Keratinocyte (primary cell): ENCODE measurements around the gene NPAS3. TPM values are rescaled to one million over a fixed set of nuclear protein-coding genes. Genes with fewer than 3 reads are reported as not detected.

Experiments used
- DNase-seq: peaks from one replicate; pipeline ENCODE4 v3.0.0-alpha.2; 2011; ENCODE audit warnings: low read depth, missing footprints, low spot score
- FAIRE-seq: peaks from 2 replicates; lab custom pipeline; 2011; peaks lifted over from hg19 to GRCh38; lab: Jason Lieb, UNC
- H2AFZ ChIP-seq: 2 replicates; pipeline ENCODE4 v1.6.0; 2012; ENCODE audit warnings: low read length, control low read depth, inconsistent platforms; ENCODE audit not compliant: control insufficient read depth
- H3K27ac ChIP-seq: 2 replicates; pipeline ENCODE4 v1.5.1; 2011; ENCODE audit warnings: low read length; ENCODE audit not compliant: control insufficient read depth, insufficient read depth
- H3K27me3 ChIP-seq: 3 replicates; pipeline ENCODE4 v1.6.0; 2011; ENCODE audit warnings: low read length; ENCODE audit not compliant: control insufficient read depth, insufficient read depth; ENCODE audit errors: extremely low read depth
- H3K36me3 ChIP-seq, 2 experiments: 2 replicates in 1 of 2; 3 replicates in 1 of 2; pipeline ENCODE4 v1.5.1; 2011; ENCODE audit warnings: low read length in 2 of 2, mild to moderate bottlenecking in 1 of 2; ENCODE audit not compliant: control insufficient read depth in 2 of 2, insufficient read depth in 2 of 2; ENCODE audit errors: extremely low read depth in 1 of 2
- H3K4me1 ChIP-seq: 3 replicates; pipeline ENCODE4 v1.5.1; 2011; ENCODE audit warnings: low read length; ENCODE audit not compliant: control insufficient read depth, insufficient read depth; ENCODE audit errors: extremely low read depth
- H3K4me2 ChIP-seq: 3 replicates; pipeline ENCODE4 v1.6.0; 2011; ENCODE audit warnings: low read depth, low read length; ENCODE audit not compliant: control insufficient read depth, insufficient read depth; ENCODE audit errors: extremely low read depth
- H3K4me3 ChIP-seq, 3 experiments: fragments of 200-600 bp in 1 of 3; sonication (generic) in 1 of 3; 2 replicates in 2 of 3; 3 replicates in 1 of 3; pipeline ENCODE4 v1.5.1; 2011 to 2016; ENCODE audit warnings: low read length in 3 of 3, mild to moderate bottlenecking in 3 of 3, control low read depth in 2 of 3, inconsistent platforms in 1 of 3, low read depth in 1 of 3, mixed read lengths in 1 of 3, mixed run types in 1 of 3, moderate library complexity in 1 of 3; ENCODE audit not compliant: control insufficient read depth in 2 of 3, insufficient read depth in 2 of 3; ENCODE audit errors: extremely low read depth in 1 of 3
- H3K79me2 ChIP-seq: 2 replicates; pipeline ENCODE4 v1.6.0; 2012; ENCODE audit warnings: low read length; ENCODE audit not compliant: control insufficient read depth, insufficient read depth
- H3K9ac ChIP-seq: 3 replicates; pipeline ENCODE4 v1.6.0; 2011; ENCODE audit warnings: low read length; ENCODE audit not compliant: control insufficient read depth, insufficient read depth; ENCODE audit errors: extremely low read depth
- H3K9me1 ChIP-seq: 3 replicates; pipeline ENCODE4 v1.6.0; 2011; ENCODE audit warnings: low read length; ENCODE audit not compliant: control insufficient read depth, insufficient read depth; ENCODE audit errors: extremely low read depth
- H3K9me3 ChIP-seq: 2 replicates; pipeline ENCODE4 v1.5.1; 2012; ENCODE audit warnings: low read depth, low read length; ENCODE audit not compliant: control insufficient read depth
- H4K20me1 ChIP-seq: 3 replicates; pipeline ENCODE4 v1.6.0; 2011; ENCODE audit warnings: low read length; ENCODE audit not compliant: control insufficient read depth, insufficient read depth; ENCODE audit errors: extremely low read depth
- CTCF ChIP-seq, 3 experiments: IDR thresholded peaks in 1 of 3; conservative IDR thresholded peaks in 1 of 3; optimal IDR thresholded peaks in 1 of 3; 2 replicates in 2 of 3; 3 replicates in 1 of 3; pipeline versions ENCODE3 to v1.5.1; 2011; ENCODE audit warnings: low read length in 3 of 3, mild to moderate bottlenecking in 3 of 3, moderate library complexity in 2 of 3, control low read depth in 1 of 3, inconsistent platforms in 1 of 3; ENCODE audit not compliant: insufficient read depth in 2 of 3; ENCODE audit errors: extremely low read depth in 1 of 3
- EZH2 ChIP-seq: IDR thresholded peaks from one replicate; pipeline ENCODE4 v1.6.1; 2012; ENCODE audit warnings: inconsistent platforms, mild to moderate bottlenecking, low read length, moderate library complexity
- dilution Hi-C: fragments of 300-500 bp; cut with MboI; formaldehyde crosslinking; loops from one replicate; pipeline ENCODE4 v1.7.0; 2020; ENCODE audit warnings: low sequenced_read_pairs; ENCODE audit not compliant: extremely low pct_ligation_motif_present
- polyA plus RNA-seq, 5 experiments: library from polyadenylated mRNA; depleted of rRNA in 3 of 5; stranded (reverse) in 3 of 5; stranded (forward) in 1 of 5; unstranded in 1 of 5; fragments of >200 nt; gene quantifications; 1 replicate in 1 of 5; 2 replicates in 3 of 5; 3 replicates in 1 of 5; pipeline versions ENCODE4 v1.2.1 to v1.2.3, GENCODE V29; 2011 to 2012; ENCODE audit warnings: missing spikeins in 2 of 5, low read depth in 1 of 5, low replicate concordance in 1 of 5

Gene NPAS3
- polyA plus RNA-seq, 1 donor (not counting 4 experiments of a cell fraction or from before 2014, with no cell fraction given), result 0.07 TPM

GRCh38 chr14:33207467-33208017 is 268.9 kb downstream of the NPAS3 start:
- Histone ChIP-seq H3K9ac (no peak overlapping the region), H3K9me1 (no peaks in the 10 kb centered on the region), H3K9me3 (no peaks in the 10 kb centered on the region), H3K27ac (no peak overlapping the region), H3K27me3 (no peaks in the 10 kb centered on the region), H3K4me1 (no peaks in the 10 kb centered on the region), H3K36me3 (no peaks in the 10 kb centered on the region), H2AFZ (no peak overlapping the region), H3K4me2 (no peak overlapping the region), H3K4me3 (no peak overlapping the region), H3K79me2 (no peaks in the 10 kb centered on the region), H4K20me1 (no peaks in the 10 kb centered on the region)
- TF ChIP-seq CTCF (optimal IDR thresholded peaks at IDR 0.05 in 1 of 3, IDR thresholded peaks at IDR 0.05 in 1 of 3, conservative IDR thresholded peaks at IDR 0.05 in 1 of 3; ENCODE audit: extremely low read depth in 1 of 3, insufficient read depth in 2 of 3, low read length in 3 of 3) (no peak), EZH2 (no peak)
- FAIRE-seq (no peak), DNase-seq (no peak)
- dilution Hi-C loops, result no loop called here

GRCh38 chr14:33210311-33210710 is 271.6 kb downstream of the NPAS3 start:
- dilution Hi-C loops, result no loop called here
- H4K20me1 ChIP-seq, result no peaks in the 10 kb centered on the region
- no peaks in the 10 kb centered on the region for H3K4me1 ChIP-seq
- TF ChIP-seq CTCF (optimal IDR thresholded peaks at IDR 0.05 in 1 of 3, IDR thresholded peaks at IDR 0.05 in 1 of 3, conservative IDR thresholded peaks at IDR 0.05 in 1 of 3; ENCODE audit: extremely low read depth in 1 of 3, insufficient read depth in 2 of 3, low read length in 3 of 3), result no peak
- no peak for TF ChIP-seq EZH2
- no peak overlapping the region for H3K4me3 ChIP-seq
- H3K4me2 ChIP-seq, result no peak overlapping the region
- no peak overlapping the region for H3K27ac ChIP-seq
- no peaks in the 10 kb centered on the region for H3K36me3 ChIP-seq
- no peak overlapping the region for H2AFZ ChIP-seq
- FAIRE-seq, result no peak
- H3K79me2 ChIP-seq, result no peaks in the 10 kb centered on the region
- H3K9ac ChIP-seq, result no peak overlapping the region
- DNase-seq, result no peak
- H3K27me3 ChIP-seq, result no peaks in the 10 kb centered on the region
- no peaks in the 10 kb centered on the region for H3K9me3 ChIP-seq
- no peaks in the 10 kb centered on the region for H3K9me1 ChIP-seq
